Activated CD8-positive, alpha-beta T cell treated with anti-CD3 and anti-CD28 coated beads for 36 hours (primary cell): Measurements from ENCODE around the gene TGFB3. TPM values are rescaled to one million over a fixed set of nuclear protein-coding genes. Genes with fewer than 3 reads are reported as not detected.
"Not testable (repeated sequence)": the region's sequence is repeated elsewhere in the genome, so short reads cannot be mapped to it uniquely, and the experiment has no call there.

Experiments
- ATAC-seq: fragments of 200-7000 bp; cut with Tn5 transposase; one replicate; pipeline ENCODE4 v1.10.0; 2021; ENCODE audit warnings: mild to moderate bottlenecking, moderate library complexity
- CTCF ChIA-PET: fragments of 350-600 bp; sonication (Branson Sonifier 250); formaldehyde crosslinking; loops from one replicate; lab custom pipeline; 2021; ENCODE audit warnings: antibody characterized with exemption; lab: Charles Lee
- POLR2A ChIA-PET: fragments of 350-600 bp; sonication (Branson Sonifier 250); formaldehyde crosslinking; loops from one replicate; lab custom pipeline; 2021; ENCODE audit warnings: antibody characterized with exemption; lab: Charles Lee
- DNase-seq: peaks from one replicate; pipeline ENCODE4 v3.0.0-alpha.2; 2020
- H3K27ac Mint-ChIP-seq: one replicate; pipeline ENCODE4 v1.8.0; 2021; ENCODE audit warnings: mild to moderate bottlenecking, mixed read lengths
- H3K27me3 Mint-ChIP-seq: one replicate; pipeline ENCODE4 v1.8.0; 2021; ENCODE audit warnings: mixed read lengths
- H3K36me3 Mint-ChIP-seq: one replicate; pipeline ENCODE4 v1.8.0; 2021; ENCODE audit warnings: low read depth, mixed read lengths
- H3K4me1 Mint-ChIP-seq: one replicate; pipeline ENCODE4 v1.8.0; 2021; ENCODE audit warnings: low read depth, mixed read lengths
- H3K4me3 Mint-ChIP-seq: one replicate; pipeline ENCODE4 v1.8.0; 2021; ENCODE audit warnings: mild to moderate bottlenecking, moderate library complexity, mixed read lengths
- H3K9me3 Mint-ChIP-seq: one replicate; pipeline ENCODE4 v1.8.0; 2021; ENCODE audit warnings: mixed read lengths
- intact Hi-C: fragments of 100-400 bp; cut with micrococcal nuclease; formaldehyde crosslinking; loops from one replicate; pipeline ENCODE4 v1.10.0; 2022
- total RNA-seq, 2 experiments: library from RNA; stranded (reverse); gene quantifications; one replicate each; pipeline ENCODE4 v1.2.3, GENCODE V29; 2021
- TF ChIP-seq, protein P1 (sequence below): fragments of 200-600 bp; IDR thresholded peaks from one replicate; pipeline ENCODE4 v1.8.0; 2022; ENCODE audit warnings: antibody characterized with exemption, mild to moderate bottlenecking

TGFB3 gene
- total RNA-seq, 2 experiments from 2014 or later: 3.4 to 4.2 TPM

GRCh38 chr14:76019676-76020075 is 37.9 kb upstream of the TGFB3 start:
- CTCF ChIA-PET: no interaction called here
- POLR2A ChIA-PET: no interaction called here
- intact Hi-C loops: no loop called here

DNA sequence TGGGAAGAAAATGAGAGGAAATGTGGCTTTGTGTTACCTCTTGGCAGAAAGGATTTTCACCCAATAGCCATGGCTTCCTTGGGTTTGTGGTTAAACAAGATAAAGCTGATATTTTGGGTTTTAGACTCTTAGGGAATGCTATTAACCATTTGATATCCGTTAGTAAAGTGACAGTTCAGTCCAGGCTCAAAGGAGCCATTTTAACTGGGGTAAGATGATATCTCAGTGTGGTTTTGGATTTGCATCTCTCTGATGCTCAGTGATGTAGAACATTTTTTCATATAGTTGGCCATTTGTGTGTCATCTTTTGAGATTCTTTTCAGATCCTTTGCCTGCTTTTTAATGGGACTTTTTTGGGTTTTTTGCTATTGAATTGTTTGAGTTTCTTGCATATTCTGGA is 33.9 kb upstream of the TGFB3 start:
- Mint-ChIP-seq H3K27ac (no peak overlapping the region), H3K4me1 (no peaks in the 10 kb centered on the region), H3K4me3 (no peak overlapping the region), H3K36me3 (peaks cover 62% of the 10 kb centered on the region), H3K9me3 (peaks cover 19% of the 10 kb centered on the region), H3K27me3 (no peaks in the 10 kb centered on the region)
- CTCF ChIA-PET: interaction anchor here (1.2 kb wide), 1 partner anchor 306 kb away, joined by 7 read pairs; no protein-coding TSS in a partner anchor
- DNase-seq (no peak), ATAC-seq (no peak)
- TF ChIP-seq, protein P1, sequence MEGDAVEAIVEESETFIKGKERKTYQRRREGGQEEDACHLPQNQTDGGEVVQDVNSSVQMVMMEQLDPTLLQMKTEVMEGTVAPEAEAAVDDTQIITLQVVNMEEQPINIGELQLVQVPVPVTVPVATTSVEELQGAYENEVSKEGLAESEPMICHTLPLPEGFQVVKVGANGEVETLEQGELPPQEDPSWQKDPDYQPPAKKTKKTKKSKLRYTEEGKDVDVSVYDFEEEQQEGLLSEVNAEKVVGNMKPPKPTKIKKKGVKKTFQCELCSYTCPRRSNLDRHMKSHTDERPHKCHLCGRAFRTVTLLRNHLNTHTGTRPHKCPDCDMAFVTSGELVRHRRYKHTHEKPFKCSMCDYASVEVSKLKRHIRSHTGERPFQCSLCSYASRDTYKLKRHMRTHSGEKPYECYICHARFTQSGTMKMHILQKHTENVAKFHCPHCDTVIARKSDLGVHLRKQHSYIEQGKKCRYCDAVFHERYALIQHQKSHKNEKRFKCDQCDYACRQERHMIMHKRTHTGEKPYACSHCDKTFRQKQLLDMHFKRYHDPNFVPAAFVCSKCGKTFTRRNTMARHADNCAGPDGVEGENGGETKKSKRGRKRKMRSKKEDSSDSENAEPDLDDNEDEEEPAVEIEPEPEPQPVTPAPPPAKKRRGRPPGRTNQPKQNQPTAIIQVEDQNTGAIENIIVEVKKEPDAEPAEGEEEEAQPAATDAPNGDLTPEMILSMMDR: no peak
- intact Hi-C loops: no loop called here
- POLR2A ChIA-PET: no interaction called here

More at GRCh38 chr14:76019676-76020075, 37.9 kb upstream of the TGFB3 start:
- TF ChIP-seq, protein P1: no peak
- DNase-seq: no peak
- H3K4me3 Mint-ChIP-seq: no peak overlapping the region
- H3K36me3 Mint-ChIP-seq: peaks cover 51% of the 10 kb centered on the region
- ATAC-seq: no peak
- no peaks in the 10 kb centered on the region for H3K4me1 Mint-ChIP-seq
- no peaks in the 10 kb centered on the region for H3K27me3 Mint-ChIP-seq
- H3K9me3 Mint-ChIP-seq: peaks cover 19% of the 10 kb centered on the region
- no peak overlapping the region for H3K27ac Mint-ChIP-seq

GRCh38 chr14:76015191-76015590 is 33.4 kb upstream of the TGFB3 start:
- H3K27ac Mint-ChIP-seq: no peak overlapping the region

DNA sequence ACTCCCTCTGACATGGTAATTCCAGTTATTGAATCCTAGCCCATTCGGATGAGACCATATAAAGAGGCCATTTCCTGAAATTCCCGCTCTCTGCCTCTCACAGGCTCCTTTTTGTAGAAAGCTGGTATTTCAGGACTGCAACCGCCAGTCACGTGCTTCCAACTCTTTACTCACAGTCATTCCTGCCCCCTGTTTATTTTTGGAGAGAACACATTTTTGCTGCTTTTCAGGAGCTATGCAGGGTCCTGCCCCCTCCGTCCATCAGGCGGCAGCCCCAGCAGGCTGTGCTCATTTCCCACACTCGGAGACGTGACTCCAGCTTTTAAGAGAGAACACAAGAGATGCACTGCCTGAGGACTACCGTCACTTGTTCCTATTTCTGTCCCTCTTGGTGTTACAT is 30.6 kb upstream of the TGFB3 start:
- TF ChIP-seq, protein P1: no peak
- DNase-seq: no peak
- intact Hi-C loops: no loop called here
- no peak for ATAC-seq
- ChIA-PET CTCF (interaction anchor here (0.7 kb wide), 1 partner anchor 375 kb away, joined by 3 read pairs; no protein-coding TSS in a partner anchor), POLR2A (no interaction called here)
- H3K27ac Mint-ChIP-seq: no peak overlapping the region
- no peaks in the 10 kb centered on the region for H3K27me3 Mint-ChIP-seq
- no peaks in the 10 kb centered on the region for H3K4me1 Mint-ChIP-seq
- H3K4me3 Mint-ChIP-seq: no peak overlapping the region
- peaks cover 34% of the 10 kb centered on the region for H3K36me3 Mint-ChIP-seq
- H3K9me3 Mint-ChIP-seq: peaks cover 3% of the 10 kb centered on the region

More at GRCh38 chr14:76015191-76015590, 33.4 kb upstream of the TGFB3 start:
- ChIA-PET CTCF (interaction anchor here (0.7 to 1.2 kb wide), 2 partner anchors 60 to 306 kb away, joined by 3 to 7 read pairs; no protein-coding TSS in a partner anchor), POLR2A (no interaction called here)
- H3K4me1 Mint-ChIP-seq: no peaks in the 10 kb centered on the region
- no peaks in the 10 kb centered on the region for H3K27me3 Mint-ChIP-seq
- no peak for DNase-seq
- peaks cover 18% of the 10 kb centered on the region for H3K9me3 Mint-ChIP-seq
- no peak overlapping the region for H3K4me3 Mint-ChIP-seq
- intact Hi-C loops: no loop called here
- no peak for ATAC-seq
- peaks cover 58% of the 10 kb centered on the region for H3K36me3 Mint-ChIP-seq
- TF ChIP-seq, protein P1: no peak

- Mint-ChIP-seq H3K9me3 (no peaks in the 10 kb centered on the region), H3K27ac (no peak overlapping the region), H3K36me3 (peaks cover 32% of the 10 kb centered on the region), H3K27me3 (no peaks in the 10 kb centered on the region), H3K4me1 (no peaks in the 10 kb centered on the region), H3K4me3 (no peak overlapping the region)
- TF ChIP-seq, protein P1: no peak
- no peak for DNase-seq
- POLR2A ChIA-PET: no interaction called here
- intact Hi-C loops: no loop called here
- ATAC-seq: no peak
- CTCF ChIA-PET: no interaction called here
Observed at GRCh38 chr14:76011930-76012329, 30.1 kb upstream of the TGFB3 start.

DNA sequence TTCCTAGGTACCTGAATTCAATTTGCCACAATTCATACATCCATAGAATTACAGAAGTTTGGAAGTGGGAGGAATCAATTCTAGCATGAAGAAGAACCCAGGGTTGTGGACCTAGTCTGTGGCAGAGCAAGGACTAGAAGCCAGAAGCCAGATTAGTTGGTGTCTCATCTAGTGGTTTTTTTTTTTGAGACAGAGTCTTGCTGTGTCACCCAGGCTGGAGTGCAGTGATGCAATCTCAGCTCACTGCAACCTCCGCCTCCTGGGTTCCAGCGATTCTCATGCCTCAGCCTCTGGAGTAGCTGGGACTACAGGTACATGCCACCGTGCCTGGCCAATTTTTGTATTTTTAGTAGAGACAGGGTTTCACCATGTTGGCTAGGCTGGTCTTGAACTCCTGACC is 27.8 kb upstream of the TGFB3 start:
- H3K9me3 Mint-ChIP-seq, intact Hi-C loops, ATAC-seq, H3K27ac Mint-ChIP-seq, DNase-seq, H3K4me3 Mint-ChIP-seq, H3K4me1 Mint-ChIP-seq, POLR2A ChIA-PET, H3K27me3 Mint-ChIP-seq: not testable (repeated sequence)
- H3K36me3 Mint-ChIP-seq: peaks cover 34% of the 10 kb centered on the region
- CTCF ChIA-PET: interaction anchor here (0.9 kb wide), 1 partner anchor 27 kb away, joined by 4 read pairs; no protein-coding TSS in a partner anchor
